CD14-positive monocyte (primary cell): ENCODE data around the gene SRC. TPM values are rescaled to one million over a fixed set of nuclear protein-coding genes. Genes with fewer than 3 reads are reported as not detected.

Experiments
- DNase-seq, 3 donors: peaks; one replicate each; pipeline ENCODE4 v3.0.0-alpha.2; 2011 to 2022
- H2AFZ ChIP-seq: 2 replicates; pipeline ENCODE4 v1.6.0; 2012; ENCODE audit warnings: mild to moderate bottlenecking, low read depth, low read length, inconsistent platforms; ENCODE audit not compliant: insufficient read depth, poor library complexity, severe bottlenecking
- H3K27ac ChIP-seq, 2 donors: 1 replicate in 1 of 2; 2 replicates in 1 of 2; pipeline ENCODE4 v1.5.1; 2012 to 2013; ENCODE audit warnings: low read length in 2 of 2, control low read depth in 1 of 2, inconsistent platforms in 1 of 2, low read depth in 1 of 2, mild to moderate bottlenecking in 1 of 2
- H3K27me3 ChIP-seq, 2 donors: one replicate each; pipeline versions ENCODE4 v1.6.0 to v1.6.1; 2011 to 2013; ENCODE audit warnings: low read length in 2 of 2; ENCODE audit not compliant: control insufficient read depth in 2 of 2, insufficient read depth in 2 of 2
- H3K36me3 ChIP-seq, 2 donors: replicated peaks in 1 of 2; 1 replicate in 1 of 2; 2 replicates in 1 of 2; pipeline versions ENCODE4 v1.5.1 to v1.6.1; 2012 to 2013; ENCODE audit warnings: low read length in 2 of 2, control low read depth in 1 of 2, inconsistent platforms in 1 of 2, mild to moderate bottlenecking in 1 of 2; ENCODE audit not compliant: insufficient read depth in 2 of 2, control insufficient read depth in 1 of 2
- H3K4me1 ChIP-seq, 2 donors: 1 replicate in 1 of 2; 2 replicates in 1 of 2; pipeline versions ENCODE4 v1.5.1 to v1.6.1; 2012 to 2013; ENCODE audit warnings: low read length in 2 of 2, control low read depth in 1 of 2, inconsistent platforms in 1 of 2, mild to moderate bottlenecking in 1 of 2, moderate library complexity in 1 of 2; ENCODE audit not compliant: insufficient read depth in 2 of 2, control insufficient read depth in 1 of 2
- H3K4me2 ChIP-seq: replicated peaks from 2 replicates; pipeline ENCODE3; 2012; ENCODE audit warnings: low read length, moderate library complexity, mild to moderate bottlenecking; ENCODE audit not compliant: poor library complexity, severe bottlenecking; ENCODE audit errors: extremely low read depth
- H3K4me3 ChIP-seq, 3 experiments: fragments of 200-600 bp in 1 of 3; sonication (generic) in 1 of 3; replicated peaks in 1 of 3; 1 replicate in 2 of 3; 2 replicates in 1 of 3; pipeline ENCODE4 v1.5.1; 2011 to 2013; ENCODE audit warnings: low read length in 3 of 3, mild to moderate bottlenecking in 3 of 3, control low read depth in 2 of 3, low read depth in 2 of 3, inconsistent platforms in 1 of 3, moderate library complexity in 1 of 3
- H3K79me2 ChIP-seq: 2 replicates; pipeline ENCODE4 v1.6.0; 2012; ENCODE audit warnings: mild to moderate bottlenecking, control low read depth, inconsistent platforms, low read length, moderate library complexity; ENCODE audit not compliant: insufficient read depth
- H3K9ac ChIP-seq: 2 replicates; pipeline ENCODE4 v1.6.0; 2017; ENCODE audit warnings: low read length, mild to moderate bottlenecking; ENCODE audit not compliant: insufficient read depth, poor library complexity, severe bottlenecking
- H3K9me3 ChIP-seq, 2 donors: replicated peaks in 1 of 2; 1 replicate in 1 of 2; 2 replicates in 1 of 2; pipeline versions ENCODE4 v1.5.1 to v1.6.1; 2012 to 2013; ENCODE audit warnings: low read length in 2 of 2, control low read depth in 1 of 2; ENCODE audit not compliant: control insufficient read depth in 1 of 2, insufficient read depth in 1 of 2
- H4K20me1 ChIP-seq: 2 replicates; pipeline ENCODE4 v1.6.0; 2012; ENCODE audit warnings: mild to moderate bottlenecking, low read length, control low read depth, moderate library complexity; ENCODE audit not compliant: insufficient read depth
- H3K27ac Mint-ChIP-seq, 7 donors: one replicate each; pipeline ENCODE4 v1.8.0; 2020; ENCODE audit warnings: mild to moderate bottlenecking in 7 of 7, mixed read lengths in 7 of 7, moderate library complexity in 6 of 7, inconsistent platforms in 2 of 7
- H3K27me3 Mint-ChIP-seq, 3 donors: one replicate each; pipeline ENCODE4 v1.8.0; 2021 to 2022; ENCODE audit warnings: low read depth in 3 of 3, mild to moderate bottlenecking in 3 of 3, mixed read lengths in 3 of 3, moderate library complexity in 3 of 3, inconsistent platforms in 1 of 3
- H3K36me3 Mint-ChIP-seq, 2 donors: one replicate each; pipeline ENCODE4 v1.8.0; 2020; ENCODE audit warnings: mixed read lengths in 2 of 2, inconsistent platforms in 1 of 2, mild to moderate bottlenecking in 1 of 2
- H3K4me1 Mint-ChIP-seq: one replicate; pipeline ENCODE4 v1.8.0; 2020; ENCODE audit warnings: mild to moderate bottlenecking, mixed read lengths
- H3K4me3 Mint-ChIP-seq, 2 donors: one replicate each; pipeline ENCODE4 v1.8.0; 2020; ENCODE audit warnings: mild to moderate bottlenecking in 2 of 2, mixed read lengths in 2 of 2, moderate library complexity in 1 of 2
- H3K9me3 Mint-ChIP-seq, 7 donors: one replicate each; pipeline ENCODE4 v1.8.0; 2020 to 2022; ENCODE audit warnings: mixed read lengths in 7 of 7, mild to moderate bottlenecking in 6 of 7, moderate library complexity in 6 of 7, inconsistent platforms in 2 of 7
- CTCF ChIP-seq: fragments of 200-600 bp; IDR thresholded peaks from one replicate; pipeline ENCODE4 v1.8.0; 2022; ENCODE audit warnings: antibody characterized with exemption, mild to moderate bottlenecking
- WGBS: methylation state at CpG from one replicate; pipeline ENCODE4 v1.1.5; 2013; ENCODE audit warnings: missing lambda C conversion rate; ENCODE audit not compliant: insufficient coverage; 5-methylcytosine and 5-hydroxymethylcytosine counted together
- intact Hi-C, 2 donors: fragments of 100-400 bp; cut with micrococcal nuclease; formaldehyde crosslinking; loops; one replicate each; pipeline versions ENCODE4 v1.15.0 to v1.15.1; 2023
- polyA plus RNA-seq, 3 donors: library from polyadenylated mRNA; depleted of rRNA in 1 of 3; unstranded in 2 of 3; stranded (reverse) in 1 of 3; fragments of 300-500 nt in 2 of 3; fragments of >200 nt in 1 of 3; fragmentation: Illumina TruSeq in 2 of 3; gene quantifications; 1 replicate in 2 of 3; 2 replicates in 1 of 3; pipeline ENCODE4 v1.2.3, GENCODE V29; 2012 to 2021

SRC gene
- polyA plus RNA-seq, 3 donors, result 4.9 to 55.1 (median 6.8) TPM

- WGBS, result 98% methylated on average over 6 of the region's 9 CpGs
- H3K27me3 Mint-ChIP-seq, result peaks cover 0 to 6% (median 0%) of the 10 kb centered on the region in 3 donors
- Histone ChIP-seq H3K79me2 (peaks cover 11% of the 10 kb centered on the region), H3K27me3 (no peaks in the 10 kb centered on the region), H3K27ac (no peak overlapping the region), H2AFZ (no peak overlapping the region), H3K4me3 (no peak overlapping the region), H3K9me3 (no peaks in the 10 kb centered on the region), H3K36me3 (peaks cover 0 to 12% of the 10 kb centered on the region in 2 donors), H3K4me2 (no peak overlapping the region), H3K4me1 (peaks cover 49 to 60% of the 10 kb centered on the region in 2 donors), H4K20me1 (peaks cover 33% of the 10 kb centered on the region), H3K9ac (no peak overlapping the region)
- intact Hi-C loops, result no loop called here
- no peak for TF ChIP-seq CTCF
- no peak for DNase-seq
- H3K9me3 Mint-ChIP-seq, result peaks cover 0 to 5% (median 0%) of the 10 kb centered on the region in 7 donors
- H3K4me3 Mint-ChIP-seq, result no peak overlapping the region
- no peak overlapping the region for H3K27ac Mint-ChIP-seq
- H3K4me1 Mint-ChIP-seq, result peaks cover 57% of the 10 kb centered on the region
- H3K36me3 Mint-ChIP-seq, result peaks cover 38 to 41% of the 10 kb centered on the region in 2 donors
These were observed 16.9 kb downstream of the SRC start for GRCh38 chr20:37362821-37363220.

GRCh38 chr20:37363221-37364012, 17.5 kb downstream of the SRC start:
- peaks cover 0 to 6% (median 0%) of the 10 kb centered on the region in 3 donors for H3K27me3 Mint-ChIP-seq
- Histone ChIP-seq H3K36me3 (peaks cover 0 to 12% of the 10 kb centered on the region in 2 donors), H3K27me3 (no peaks in the 10 kb centered on the region), H3K4me3 (no peak overlapping the region), H3K9me3 (no peaks in the 10 kb centered on the region), H3K79me2 (peaks cover 6% of the 10 kb centered on the region), H3K4me2 (no peak overlapping the region), H3K9ac (no peak overlapping the region), H4K20me1 (peaks cover 27% of the 10 kb centered on the region), H3K4me1 (peaks cover 43 to 54% of the 10 kb centered on the region in 2 donors), H3K27ac (no peak overlapping the region), H2AFZ (no peak overlapping the region)
- H3K36me3 Mint-ChIP-seq, result peaks cover 39 to 44% of the 10 kb centered on the region in 2 donors
- H3K4me3 Mint-ChIP-seq, result no peak overlapping the region
- intact Hi-C loops, result no loop called here
- no peak for TF ChIP-seq CTCF
- H3K4me1 Mint-ChIP-seq, result peaks cover 51% of the 10 kb centered on the region
- H3K9me3 Mint-ChIP-seq, result peaks cover 0 to 5% (median 0%) of the 10 kb centered on the region in 7 donors
- H3K27ac Mint-ChIP-seq, result no peak overlapping the region
- WGBS, result 97% methylated on average over 17 of the region's 24 CpGs
- DNase-seq, result no peak
